Pancreas (tissue), 10 donors: Measurements from ENCODE around the gene USP48. TPM values are rescaled to one million over a fixed set of nuclear protein-coding genes. Genes with fewer than 3 reads are reported as not detected.
"Not testable (repeated sequence)": the region's sequence is repeated elsewhere in the genome, so short reads cannot be mapped to it uniquely, and the experiment has no call there.

Source experiments
- ATAC-seq, 4 donors: fragments of 200-7000 bp; cut with Tn5 transposase; one replicate each; pipeline versions ENCODE4 v1.8.0 to v1.9.1; 2020; ENCODE audit warnings: mild to moderate bottlenecking in 4 of 4, moderate library complexity in 4 of 4
- DNase-seq, 6 donors: peaks; one replicate each; pipeline ENCODE4 v3.0.0-alpha.2; 2020
- FAIRE-seq: peaks from 2 replicates; lab custom pipeline; 2012; peaks lifted over from hg19 to GRCh38; lab: Jason Lieb, UNC
- H3K27ac ChIP-seq, 4 donors: fragments of 200-600 bp; sonication (generic); 1 replicate in 3 of 4; 2 replicates in 1 of 4; pipeline versions ENCODE4 v1.5.0 to v1.8.0; 2020
- H3K27me3 ChIP-seq, 4 donors: fragments of 200-600 bp; one replicate each; pipeline ENCODE4 v1.8.0; 2021
- H3K36me3 ChIP-seq, 3 donors: fragments of 200-600 bp; sonication (generic) in 1 of 3; one replicate each; pipeline versions ENCODE4 v1.5.0 to v1.8.0; 2020 to 2021
- H3K4me1 ChIP-seq, 3 donors: fragments of 200-600 bp; one replicate each; pipeline ENCODE4 v1.8.0; 2021
- H3K4me3 ChIP-seq, 4 donors: fragments of 200-600 bp; sonication (generic) in 2 of 4; one replicate each; pipeline versions ENCODE4 v1.5.0 to v1.8.0; 2020 to 2021
- H3K9me3 ChIP-seq, 4 donors: fragments of 200-600 bp; one replicate each; pipeline ENCODE4 v1.8.0; 2021
- CTCF ChIP-seq, 4 donors: fragments of 200-600 bp; sonication (generic) in 3 of 4; IDR thresholded peaks; one replicate each; pipeline versions ENCODE4 v1.5.0 to v1.8.0; 2021; ENCODE audit warnings: antibody characterized with exemption in 4 of 4
- WGBS, 2 donors: extraction: QIAGEN DNeasy Blood & Tissue Kit; methylation state at CpG; one replicate each; pipeline ENCODE4 v1.1.7; 2013; 5-methylcytosine and 5-hydroxymethylcytosine counted together
- intact Hi-C, 3 donors: fragments of 100-400 bp; cut with DNase I; formaldehyde crosslinking; loops; one replicate each; pipeline versions ENCODE4 v1.11.1 to v1.14.2; 2022
- polyA plus RNA-seq, 2 donors: library from polyadenylated mRNA; stranded (reverse); fragments of 200-250 nt; gene quantifications; one replicate each; pipeline ENCODE4 v1.2.3, GENCODE V29; 2013
- total RNA-seq, 6 donors: library from RNA; stranded (reverse); fragmentation: NEBNext Ultra II Directional in 4 of 6; extraction: Animal tissue kit (Norgen Biotek cat#: 25700) in 4 of 6; gene quantifications; one replicate each; pipeline versions ENCODE4 v1.2.1 to v1.2.4, GENCODE V29; 2021 to 2023
- donor health status: healthy with polysubstance abuse.
- donor health status: DM: no; HTN: no; CAD: no; lungs with moderate emphysema.
- donor health status: DM: no; HTN: no; CAD: no.
- donor health status: control.
- donor health status: control.
- donor health status: Bipolar disorder and iron deficiency.
- donor health status: DM: yes; HTN: yes; CAD: no.
- donor health status: DM: no; HTN: no; CAD: no.
- donor health status: DM: no; HTN: no; CAD: no.
- donor health status: DM: yes; HTN: yes; CAD: no.

USP48 gene
- total and polyA plus RNA-seq, 8 donors = 14.9 to 30.6 (median 25.9) TPM

- peak; percentile 76 to 90 (median 80) for DNase-seq
- Histone ChIP-seq H3K27me3 (no peaks in the 10 kb centered on the region), H3K27ac (peak overlapping the region; percentile 52 to 85 (median 78)), H3K4me3 (no peak overlapping the region), H3K36me3 (no peaks in the 10 kb centered on the region), H3K9me3 (no peaks in the 10 kb centered on the region), H3K4me1 (peaks cover 31 to 43% (median 42%) of the 10 kb centered on the region in 3 donors)
- no peak for TF ChIP-seq CTCF (IDR thresholded peaks at IDR 0.05)
- no peak for FAIRE-seq
- ATAC-seq = peak; percentile 41 to 63 (median 57)
- 20 to 31% methylated on average over 17 to 18 of the region's 18 CpGs for WGBS, 2 donors
- intact Hi-C loops = no loop called here
Observed at GRCh38 chr1:21633992-21634805, 148.8 kb downstream of the USP48 start.

GRCh38 chr1:21633141-21633755 is 149.7 kb downstream of the USP48 start:
- H3K4me3 ChIP-seq = no peak overlapping the region
- 70 to 72% methylated on average over 7 of the region's 7 CpGs for WGBS, 2 donors
- FAIRE-seq (no peak), ATAC-seq (no peak), DNase-seq (peak in 2 of 6 donors; percentile 27 to 42)
- H3K27me3 ChIP-seq = no peaks in the 10 kb centered on the region
- H3K36me3 ChIP-seq = no peaks in the 10 kb centered on the region
- peaks cover 24 to 38% (median 32%) of the 10 kb centered on the region in 3 donors for H3K4me1 ChIP-seq
- no peak for TF ChIP-seq CTCF (IDR thresholded peaks at IDR 0.05)
- H3K27ac ChIP-seq = peak overlapping the region; percentile 52 to 85 (median 78)
- intact Hi-C loops = no loop called here
- no peaks in the 10 kb centered on the region for H3K9me3 ChIP-seq

- Histone ChIP-seq H3K4me1 (peaks cover 23 to 38% (median 26%) of the 10 kb centered on the region in 3 donors), H3K27me3 (no peaks in the 10 kb centered on the region), H3K9me3 (no peaks in the 10 kb centered on the region), H3K4me3 (no peak overlapping the region), H3K36me3 (no peaks in the 10 kb centered on the region), H3K27ac (peak overlapping the region; percentile 38 to 85 (median 68))
- no peak for FAIRE-seq
- DNase-seq = peak in 3 of 6 donors; percentile 49 to 57 (median 56)
- no peak for TF ChIP-seq CTCF (IDR thresholded peaks at IDR 0.05)
- 18 to 23% methylated on average over 19 of the region's 19 CpGs for WGBS, 2 donors
- intact Hi-C loops = no loop called here
- peak; percentile 18 to 68 (median 46) for ATAC-seq
Observed at GRCh38 chr1:21631944-21632887, 150.7 kb downstream of the USP48 start.

GRCh38 chr1:21631590-21631943 is 151.4 kb downstream of the USP48 start:
- H3K9me3 ChIP-seq, H3K36me3 ChIP-seq, ATAC-seq, H3K4me3 ChIP-seq, H3K27me3 ChIP-seq, DNase-seq, intact Hi-C loops, FAIRE-seq: not testable (repeated sequence)
- Histone ChIP-seq H3K27ac (peak overlapping the region in 3 of 4 donors; percentile 38 to 85 (median 85)), H3K4me1 (peaks cover 23 to 38% (median 26%) of the 10 kb centered on the region in 3 donors)
- 76 to 81% methylated on average over 8 of the region's 8 CpGs for WGBS, 2 donors
